B cell (primary cell): ENCODE measurements around the gene MAP7D3.

Experiments
- CTCF ChIP-seq: fragments of 200-600 bp; IDR thresholded peaks from one replicate; pipeline ENCODE4 v1.8.0; 2022; ENCODE audit warnings: antibody characterized with exemption, mild to moderate bottlenecking
- EZH2 ChIP-seq: IDR thresholded peaks from 2 replicates; pipeline ENCODE4 v1.6.1; 2012; ENCODE audit warnings: borderline replicate concordance, low read depth, mild to moderate bottlenecking, moderate library complexity, low read length; ENCODE audit not compliant: insufficient read depth, poor library complexity, severe bottlenecking

DNA sequence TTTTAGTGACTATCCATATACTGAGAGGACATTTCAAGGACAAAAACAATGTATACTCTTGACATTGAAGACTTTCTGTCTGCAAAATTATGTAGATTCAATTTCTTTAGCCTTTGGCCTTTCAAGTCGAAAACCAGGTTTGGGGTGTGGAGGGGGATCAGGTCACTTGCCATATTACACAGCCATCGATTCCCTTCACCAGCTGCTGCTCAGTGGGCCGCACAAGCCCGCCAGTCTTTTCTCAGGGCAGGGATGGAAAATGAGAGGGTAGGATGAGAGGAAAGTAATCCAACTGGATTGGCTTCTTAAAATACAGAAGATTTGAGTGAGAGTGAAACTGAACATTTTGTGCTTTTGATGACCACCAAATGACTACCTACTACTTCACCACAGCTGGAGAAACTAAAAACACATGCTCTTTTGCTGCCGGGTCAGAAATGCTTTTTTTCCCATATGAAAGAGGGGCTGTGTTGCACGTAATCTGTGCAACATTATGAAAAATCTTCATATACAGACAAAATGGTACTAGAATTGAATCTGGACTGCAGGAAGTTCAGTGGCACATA is 52.4 kb downstream of the MAP7D3 start:
- TF ChIP-seq CTCF (no peak), EZH2 (no peak)
